HK-2 (cell line): ENCODE measurements around the gene GPR37L1.
A peak's percentile ranks its signal among the peaks of the same experiment; 100 is the strongest.
"Not testable (repeated sequence)": the region's sequence is repeated elsewhere in the genome, so short reads cannot be mapped to it uniquely, and the experiment has no call there.

Source experiments
- DNase-seq: peaks from one replicate; pipeline ENCODE4 v3.0.0-alpha.2; 2018; ENCODE audit not compliant: unreplicated experiment

Gene GPR37L1

GRCh38 chr1:202107801-202108731 is 14.7 kb upstream of the GPR37L1 start:
- no peak for DNase-seq

GRCh38 chr1:202110977-202111376 is 11.7 kb upstream of the GPR37L1 start:
- no peak for DNase-seq

GRCh38 chr1:202111589-202111988 is 11.1 kb upstream of the GPR37L1 start:
- not testable (repeated sequence) for DNase-seq

- DNase-seq, result peak; percentile 43
Observed at GRCh38 chr1:202112859-202113689, 9.6 kb upstream of the GPR37L1 start.

- DNase-seq, result no peak
Observed at GRCh38 chr1:202113690-202114300, 8.9 kb upstream of the GPR37L1 start.

- DNase-seq, result no peak
Observed at GRCh38 chr1:202116287-202116686, 6.4 kb upstream of the GPR37L1 start.

GRCh38 chr1:202117898-202118371 is 4.8 kb upstream of the GPR37L1 start:
- DNase-seq, result no peak

- DNase-seq, result no peak
Observed at GRCh38 chr1:202121006-202121405, 1.7 kb upstream of the GPR37L1 start.

- DNase-seq, result no peak
Observed at GRCh38 chr1:202123336-202123813, 658 bp downstream of the GPR37L1 start.

GRCh38 chr1:202124142-202124541 is 1.4 kb downstream of the GPR37L1 start:
- no peak for DNase-seq

- no peak for DNase-seq
Observed at GRCh38 chr1:202125611-202126010, 2.9 kb downstream of the GPR37L1 start.

- DNase-seq, result no peak
Observed at GRCh38 chr1:202126426-202126825, 3.7 kb downstream of the GPR37L1 start.

GRCh38 chr1:202127061-202127460 is 4.3 kb downstream of the GPR37L1 start:
- DNase-seq, result no peak

GRCh38 chr1:202127836-202128622 is 5.3 kb downstream of the GPR37L1 start:
- DNase-seq, result no peak

GRCh38 chr1:202129453-202130296 is 7.0 kb downstream of the GPR37L1 start:
- DNase-seq, result no peak

GRCh38 chr1:202130297-202130721 is 7.6 kb downstream of the GPR37L1 start:
- no peak for DNase-seq

- no peak for DNase-seq
Observed at GRCh38 chr1:202130816-202131522, 8.3 kb downstream of the GPR37L1 start.

- no peak for DNase-seq
Observed at GRCh38 chr1:202131956-202132821, 9.5 kb downstream of the GPR37L1 start.

GRCh38 chr1:202133001-202133400 is 10.3 kb downstream of the GPR37L1 start:
- DNase-seq, result no peak
